WTC11 (cell line): ENCODE results near the gene GRID2. TPM values are rescaled to one million over a fixed set of nuclear protein-coding genes. Genes with fewer than 3 reads are reported as not detected.

ENCODE experiments used
- ATAC-seq: fragments of 200-7000 bp; cut with Tn5 transposase; 2 replicates; pipeline ENCODE4 v1.10.0; 2021; ENCODE audit warnings: mild to moderate bottlenecking, moderate library complexity
- CTCF ChIA-PET: fragments of 300-600 bp; sonication (Branson Sonifier 250); formaldehyde crosslinking; loops from one replicate; lab custom pipeline; 2021; ENCODE audit warnings: antibody characterized with exemption; lab: Charles Lee
- POLR2A ChIA-PET: fragments of 350-600 bp; sonication (Branson Sonifier 250); formaldehyde crosslinking; loops from one replicate; lab custom pipeline; 2021; ENCODE audit warnings: antibody characterized with exemption; lab: Charles Lee
- DNase-seq: peaks from one replicate; pipeline ENCODE4 v3.0.0; 2021; ENCODE audit warnings: low spot score
- H3K27ac Mint-ChIP-seq: 2 replicates; pipeline ENCODE4 v1.8.0; 2021; ENCODE audit warnings: mixed read lengths
- H3K27me3 Mint-ChIP-seq: 2 replicates; pipeline ENCODE4 v1.8.0; 2021; ENCODE audit warnings: low read depth, mild to moderate bottlenecking, moderate library complexity, mixed read lengths
- H3K36me3 Mint-ChIP-seq: 2 replicates; pipeline ENCODE4 v1.8.0; 2021; ENCODE audit warnings: mixed read lengths
- H3K4me1 Mint-ChIP-seq: 2 replicates; pipeline ENCODE4 v1.8.0; 2022; ENCODE audit warnings: mixed read lengths
- H3K4me3 Mint-ChIP-seq: 2 replicates; pipeline ENCODE4 v1.8.0; 2021; ENCODE audit warnings: mild to moderate bottlenecking, moderate library complexity, mixed read lengths
- H3K9me3 Mint-ChIP-seq: 2 replicates; pipeline ENCODE4 v1.8.0; 2021; ENCODE audit warnings: mixed read lengths
- ATF2 ChIP-seq: sonication (generic); formaldehyde crosslinking; IDR thresholded peaks from 2 replicates; pipeline ENCODE4 v1.8.1; 2022; ENCODE audit warnings: low read depth, missing genetic modification reagents, borderline replicate concordance
- CREM ChIP-seq: sonication (generic); formaldehyde crosslinking; IDR thresholded peaks from 2 replicates; pipeline ENCODE4 v1.8.1; 2022; ENCODE audit warnings: mild to moderate bottlenecking, missing genetic modification reagents, moderate library complexity
- ERG ChIP-seq: fragments of 250-450 bp; sonication (Bioruptor Pico); IDR thresholded peaks from 2 replicates; pipeline ENCODE4 v1.8.0; 2021; ENCODE audit warnings: mild to moderate bottlenecking
- GRHL2 ChIP-seq: fragments of 250-450 bp; sonication (Bioruptor Pico); IDR thresholded peaks from 2 replicates; pipeline ENCODE4 v1.8.0; 2022; ENCODE audit warnings: mild to moderate bottlenecking, moderate library complexity; ENCODE audit not compliant: insufficient replicate concordance, severe bottlenecking
- IRF1 ChIP-seq: sonication (generic); formaldehyde crosslinking; IDR thresholded peaks from 2 replicates; pipeline ENCODE4 v1.8.0; 2023; ENCODE audit warnings: missing genetic modification reagents
- KAT7 ChIP-seq: sonication (generic); formaldehyde crosslinking; IDR thresholded peaks from 2 replicates; pipeline ENCODE4 v1.8.1; 2023; ENCODE audit warnings: missing genetic modification reagents, mild to moderate bottlenecking, borderline replicate concordance
- NFATC4 ChIP-seq: fragments of 250-450 bp; sonication (Bioruptor Pico); IDR thresholded peaks from 2 replicates; pipeline ENCODE4 v1.9.0; 2021; ENCODE audit warnings: mild to moderate bottlenecking
- NFYB ChIP-seq: sonication (generic); formaldehyde crosslinking; conservative IDR thresholded peaks from 2 replicates; pipeline ENCODE4 v1.8.0; 2022; ENCODE audit warnings: low read depth, missing genetic modification reagents
- PREB ChIP-seq: sonication (generic); formaldehyde crosslinking; IDR thresholded peaks from 2 replicates; pipeline ENCODE4 v1.8.1; 2022; ENCODE audit warnings: mild to moderate bottlenecking, missing genetic modification reagents, moderate library complexity, borderline replicate concordance
- STAT6 ChIP-seq: sonication (generic); formaldehyde crosslinking; conservative IDR thresholded peaks from 2 replicates; pipeline ENCODE4 v1.8.1; 2023; ENCODE audit warnings: mild to moderate bottlenecking, low read depth, missing genetic modification reagents, moderate library complexity
- TP53 ChIP-seq: sonication (generic); formaldehyde crosslinking; IDR thresholded peaks from 2 replicates; pipeline ENCODE4 v1.8.1; 2023; ENCODE audit warnings: mild to moderate bottlenecking, missing genetic modification reagents
- USF1 ChIP-seq: sonication (generic); formaldehyde crosslinking; IDR thresholded peaks from 2 replicates; pipeline ENCODE4 v1.8.0; 2022; ENCODE audit warnings: mild to moderate bottlenecking, missing genetic modification reagents
- ZMAT4 ChIP-seq: fragments of 250-450 bp; sonication (Bioruptor Pico); IDR thresholded peaks from 2 replicates; pipeline ENCODE4 v1.9.0; 2021; ENCODE audit warnings: mild to moderate bottlenecking
- ZNF121 ChIP-seq: sonication (generic); formaldehyde crosslinking; IDR thresholded peaks from 2 replicates; pipeline ENCODE4 v1.8.0; 2023; ENCODE audit warnings: missing genetic modification reagents
- ZNF219 ChIP-seq: sonication (generic); formaldehyde crosslinking; IDR thresholded peaks from 2 replicates; pipeline ENCODE4 v1.8.0; 2023; ENCODE audit warnings: missing genetic modification reagents, mild to moderate bottlenecking, borderline replicate concordance
- ZNF232 ChIP-seq: sonication (generic); formaldehyde crosslinking; IDR thresholded peaks from 2 replicates; pipeline ENCODE4 v1.8.0; 2022; ENCODE audit warnings: mild to moderate bottlenecking, missing genetic modification reagents
- ZNF317 ChIP-seq: sonication (generic); formaldehyde crosslinking; IDR thresholded peaks from 2 replicates; pipeline ENCODE4 v1.8.1; 2023; ENCODE audit warnings: low read depth, mild to moderate bottlenecking, moderate library complexity, missing genetic modification reagents, borderline replicate concordance
- total RNA-seq: library from RNA; stranded (reverse); gene quantifications from 3 replicates; pipeline ENCODE4 v1.2.3, GENCODE V29; 2021

Gene GRID2
- total RNA-seq, 1 experiment from 2014 or later, result 26.8 TPM

- TF ChIP-seq ERG (CRISPR knock-in tag), result no peak
These were observed 1172.0 kb downstream of the GRID2 start (continued) for GRCh38 chr4:93475730-93476129.

- no peak for DNase-seq
- ATAC-seq, result no peak
- H3K27ac Mint-ChIP-seq, result no peak overlapping the region
- CTCF ChIA-PET, result no interaction called here
- peaks cover 5% of the 10 kb centered on the region for H3K4me1 Mint-ChIP-seq
- no peaks in the 10 kb centered on the region for H3K27me3 Mint-ChIP-seq
- no peak overlapping the region for H3K4me3 Mint-ChIP-seq
- TF ChIP-seq GRHL2 (CRISPR knock-in tag) (no peak), ZMAT4 (CRISPR knock-in tag) (no peak), NFYB (CRISPR knock-in tag) (no peak), NFATC4 (CRISPR knock-in tag) (no peak)
- TF ChIP-seq, all 79 proteins: peak for 0
- POLR2A ChIA-PET, result no interaction called here
- Mint-ChIP-seq H3K9me3 (no peaks in the 10 kb centered on the region), H3K36me3 (no peaks in the 10 kb centered on the region)
These were observed 1175.0 kb downstream of the GRID2 start for GRCh38 chr4:93478805-93479204.

GRCh38 chr4:93480452-93480851 is 1176.7 kb downstream of the GRID2 start:
- no peak overlapping the region for H3K27ac Mint-ChIP-seq
- no peak for ATAC-seq
- no peaks in the 10 kb centered on the region for H3K36me3 Mint-ChIP-seq
- H3K9me3 Mint-ChIP-seq, result no peaks in the 10 kb centered on the region
- ChIA-PET CTCF (no interaction called here), POLR2A (no interaction called here)
- H3K4me1 Mint-ChIP-seq, result no peaks in the 10 kb centered on the region
- no peak for TF ChIP-seq ZNF219 (CRISPR knock-in tag)
- no peak for TF ChIP-seq ZNF317 (CRISPR knock-in tag)
- no peak for TF ChIP-seq ERG (CRISPR knock-in tag)
- TF ChIP-seq PREB (CRISPR knock-in tag), result no peak
- no peak for TF ChIP-seq KAT7 (CRISPR knock-in tag)
- TF ChIP-seq STAT6 (CRISPR knock-in tag), result no peak
- no peak for TF ChIP-seq TP53 (CRISPR knock-in tag)
- TF ChIP-seq ZNF121 (CRISPR knock-in tag), result no peak
- no peak for TF ChIP-seq CREM (CRISPR knock-in tag)
- TF ChIP-seq, all 79 proteins: peak for 0
- Mint-ChIP-seq H3K27me3 (no peaks in the 10 kb centered on the region), H3K4me3 (no peak overlapping the region)
- no peak for DNase-seq

- DNase-seq (no peak), ATAC-seq (no peak)
- H3K4me1 Mint-ChIP-seq, result peaks cover 8% of the 10 kb centered on the region
- ChIA-PET POLR2A (no interaction called here), CTCF (no interaction called here)
- no peak overlapping the region for H3K4me3 Mint-ChIP-seq
- no peaks in the 10 kb centered on the region for H3K27me3 Mint-ChIP-seq
- no peak overlapping the region for H3K27ac Mint-ChIP-seq
- H3K9me3 Mint-ChIP-seq, result no peaks in the 10 kb centered on the region
- H3K36me3 Mint-ChIP-seq, result no peaks in the 10 kb centered on the region
- no peak for TF ChIP-seq CREM (CRISPR knock-in tag)
- no peak for TF ChIP-seq ZNF232 (CRISPR knock-in tag)
- no peak for TF ChIP-seq ATF2 (CRISPR knock-in tag)
- no peak for TF ChIP-seq USF1 (CRISPR knock-in tag)
- TF ChIP-seq PREB (CRISPR knock-in tag), result no peak
- no peak for TF ChIP-seq TP53 (CRISPR knock-in tag)
- no peak for TF ChIP-seq IRF1 (CRISPR knock-in tag)
These were observed 1191.6 kb downstream of the GRID2 start for GRCh38 chr4:93495346-93495745.
